Kidney capillary endothelial cell (primary cell): Measurements from ENCODE around the gene SLC9C1.
"Not testable (repeated sequence)": the region's sequence is repeated elsewhere in the genome, so short reads cannot be mapped to it uniquely, and the experiment has no call there.

Experiments used
- DNase-seq: peaks from one replicate; pipeline ENCODE4 v3.0.0-alpha.2; 2018; ENCODE audit warnings: low spot score

Gene SLC9C1

DNA sequence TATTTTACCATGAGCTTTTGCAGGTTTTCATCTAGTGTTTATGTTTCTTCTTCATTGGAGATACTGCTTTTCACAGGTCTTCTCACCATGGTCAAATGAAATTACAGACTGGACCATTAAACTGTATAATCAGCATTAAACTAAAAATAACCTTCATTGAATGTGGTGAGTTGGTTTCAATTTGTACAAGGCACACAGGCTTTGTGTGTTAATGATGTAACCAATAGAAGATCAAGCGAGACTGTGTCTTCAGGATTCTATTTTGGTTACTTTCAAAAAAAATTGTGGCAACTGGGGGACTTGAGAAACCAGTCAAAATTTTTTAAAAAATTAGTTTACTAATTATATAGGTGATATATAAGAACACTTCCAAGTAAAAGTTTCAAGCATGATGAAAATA is 106.7 kb downstream of the SLC9C1 start:
- DNase-seq: no peak

DNA sequence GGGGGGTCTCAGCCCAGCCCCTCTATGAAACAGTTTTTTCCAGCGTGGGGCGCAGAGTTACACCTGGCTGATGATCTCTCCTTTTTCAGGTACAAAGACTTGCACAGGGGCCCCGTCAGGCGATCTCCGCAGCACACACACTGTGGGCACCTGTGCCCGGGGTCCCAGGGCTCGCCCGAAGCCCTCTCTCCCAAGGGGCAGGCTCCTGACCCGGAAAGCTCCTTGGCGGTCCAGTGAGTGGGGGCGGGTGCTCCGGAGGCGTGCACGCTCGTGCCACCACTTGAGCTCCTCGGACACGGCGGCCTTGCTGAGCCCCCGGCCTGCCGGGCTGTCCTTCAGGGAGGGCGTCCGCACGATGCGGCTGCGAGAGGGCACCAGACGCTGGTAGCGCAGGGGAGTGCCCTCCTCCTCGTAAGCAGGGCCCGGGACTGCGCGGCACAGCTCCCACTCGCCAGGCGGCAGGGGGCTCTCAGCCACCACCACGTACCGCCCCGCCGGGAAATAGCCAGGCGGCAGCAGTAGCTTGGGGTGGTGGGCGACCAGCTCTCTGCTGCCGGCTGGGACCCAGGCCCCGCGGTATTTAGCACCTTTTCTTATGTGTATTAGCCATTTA is 108.5 kb downstream of the SLC9C1 start:
- not testable (repeated sequence) for DNase-seq

GRCh38 chr3:112175646-112176045 is 118.4 kb downstream of the SLC9C1 start:
- no peak for DNase-seq

- DNase-seq: no peak
Observed at GRCh38 chr3:112175037-112175436, 119.0 kb downstream of the SLC9C1 start.

DNA sequence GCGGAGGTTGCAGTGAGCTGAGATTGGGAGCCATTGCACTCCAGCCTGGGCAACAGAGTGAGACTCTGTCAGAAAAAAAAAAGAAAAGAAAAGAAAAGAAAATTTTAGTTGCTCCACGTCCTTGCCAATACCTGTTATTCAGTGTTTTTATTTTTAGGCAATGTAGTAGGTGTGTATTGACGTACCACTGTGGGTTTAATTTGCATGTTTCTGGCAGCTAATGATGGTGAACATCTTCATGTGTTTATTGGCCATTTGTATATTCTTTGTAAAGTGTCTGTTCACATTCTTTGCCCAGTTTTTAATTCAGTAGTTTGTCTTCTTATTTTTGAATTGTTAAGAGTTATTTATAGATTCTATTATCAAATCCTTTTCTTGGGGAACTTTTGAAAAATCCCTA is 122.9 kb downstream of the SLC9C1 start:
- no peak for DNase-seq

DNA sequence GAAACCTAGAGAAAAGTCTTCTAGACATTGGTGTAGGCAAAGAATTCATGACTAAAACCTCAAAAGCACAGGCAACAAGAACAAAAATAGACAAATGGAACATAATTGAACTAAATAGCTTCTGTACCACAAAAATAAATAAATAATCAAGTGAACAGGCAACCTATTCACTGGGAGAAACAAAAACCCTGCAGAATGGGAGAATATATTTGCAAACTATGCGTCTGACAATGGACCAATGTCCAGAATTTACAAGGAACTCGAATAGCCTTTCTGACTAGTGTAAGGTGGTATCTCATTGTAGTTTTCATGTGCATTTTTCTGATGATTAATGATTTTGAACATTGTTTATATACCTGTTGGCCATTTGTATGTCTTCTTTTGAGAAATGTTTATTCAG is 124.0 kb downstream of the SLC9C1 start:
- no peak for DNase-seq

- DNase-seq: no peak
Observed at GRCh38 chr3:112167758-112168157, 126.3 kb downstream of the SLC9C1 start.

DNA sequence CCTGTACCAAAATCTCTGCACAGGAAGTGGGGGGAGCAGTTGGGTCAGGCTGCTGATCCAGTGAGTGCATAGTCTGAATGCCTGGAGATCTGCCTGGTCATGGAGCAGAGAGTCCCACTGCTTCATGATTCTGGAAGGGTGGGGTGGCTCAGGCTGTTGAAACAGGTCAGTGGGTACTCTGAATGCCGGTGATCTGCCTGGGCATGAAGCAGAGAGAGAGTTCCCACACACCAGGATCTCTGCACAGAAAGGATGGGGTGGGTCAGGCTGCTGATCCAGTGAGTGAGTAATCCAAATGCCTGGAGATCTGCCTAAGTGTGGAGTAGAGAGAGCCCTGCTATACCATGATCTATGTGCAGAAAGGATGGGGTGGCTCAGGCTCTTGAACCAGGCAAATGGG is 144.9 kb downstream of the SLC9C1 start:
- no peak for DNase-seq

GRCh38 chr3:112143689-112144088 is 150.3 kb downstream of the SLC9C1 start:
- DNase-seq: no peak

DNA sequence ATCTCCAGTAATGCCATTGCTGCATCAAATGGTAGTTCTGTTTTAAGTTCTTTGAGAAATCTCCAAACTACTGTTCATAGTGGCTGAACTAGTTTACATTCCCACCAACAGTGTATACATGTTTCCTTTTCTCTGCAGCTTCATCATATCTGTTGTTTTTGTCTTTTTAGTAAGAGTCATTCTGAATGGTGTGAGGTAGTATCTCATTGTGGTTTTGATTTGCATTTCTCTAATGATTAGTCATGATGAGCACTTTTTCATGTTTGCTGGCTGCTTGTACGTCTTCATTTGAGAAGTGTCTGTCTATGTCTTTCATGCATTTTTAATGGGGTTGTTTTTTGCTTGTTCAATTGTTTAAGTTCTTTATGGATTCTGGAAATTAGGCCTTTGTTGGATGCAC is 150.8 kb downstream of the SLC9C1 start:
- DNase-seq: no peak

GRCh38 chr3:112141293-112141692 is 152.7 kb downstream of the SLC9C1 start:
- DNase-seq: no peak

GRCh38 chr3:112140584-112140983 is 153.4 kb downstream of the SLC9C1 start:
- no peak for DNase-seq

GRCh38 chr3:112138219-112138969 is 155.6 kb downstream of the SLC9C1 start:
- DNase-seq: no peak

DNA sequence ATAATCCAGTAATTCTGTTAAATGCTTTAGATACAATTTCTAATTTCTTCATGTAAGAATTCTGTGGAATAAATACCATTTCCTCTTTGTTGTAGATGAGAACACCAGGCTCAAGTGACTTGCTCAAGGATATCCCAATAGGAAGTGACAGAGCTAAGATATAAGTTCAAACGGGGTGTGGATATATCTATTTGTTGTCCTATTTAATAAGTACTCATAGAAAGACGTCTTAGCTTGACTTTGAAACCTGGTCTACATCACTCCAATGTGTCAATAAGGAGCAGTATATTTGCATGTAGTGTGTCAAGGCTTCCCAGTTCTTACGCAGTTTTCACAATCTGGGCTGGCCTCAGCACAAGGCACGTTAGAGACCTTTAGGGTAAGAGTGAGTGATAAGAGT is 156.2 kb downstream of the SLC9C1 start:
- no peak for DNase-seq

DNA sequence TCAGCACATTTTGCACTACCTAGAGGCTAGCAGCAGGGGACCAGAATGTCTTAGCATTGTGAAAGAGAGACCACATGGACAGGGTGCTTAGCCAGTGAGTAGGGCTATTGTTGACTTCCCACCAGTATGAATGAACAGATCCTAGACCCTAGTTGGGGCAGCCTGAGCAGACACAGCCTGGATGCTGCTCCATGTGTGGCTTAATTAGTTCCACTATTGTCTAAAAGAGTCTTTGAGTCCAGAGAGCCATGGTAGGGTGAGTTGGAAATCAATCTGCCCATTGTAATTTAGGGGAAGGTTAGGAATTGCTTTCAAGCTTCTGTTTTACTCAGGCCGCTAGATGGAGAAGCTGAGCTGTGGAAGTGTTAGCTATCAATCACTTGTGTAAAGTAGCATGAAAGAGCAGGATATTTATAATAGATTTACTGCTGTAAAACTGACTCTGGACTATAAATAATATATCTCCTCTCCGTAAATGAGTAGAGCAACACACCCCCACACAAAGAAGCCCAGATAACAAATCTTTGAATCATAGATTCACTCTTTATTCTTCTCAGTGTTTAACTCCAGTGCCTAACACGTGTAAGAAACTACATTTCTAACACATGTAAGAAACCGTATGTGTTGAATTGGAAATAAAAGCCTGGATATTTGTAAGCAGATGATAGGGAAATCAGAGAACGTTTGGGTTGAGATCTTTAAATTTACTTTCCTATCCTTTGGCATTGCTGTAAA is 156.9 kb downstream of the SLC9C1 start:
- peak; percentile 28 for DNase-seq

DNA sequence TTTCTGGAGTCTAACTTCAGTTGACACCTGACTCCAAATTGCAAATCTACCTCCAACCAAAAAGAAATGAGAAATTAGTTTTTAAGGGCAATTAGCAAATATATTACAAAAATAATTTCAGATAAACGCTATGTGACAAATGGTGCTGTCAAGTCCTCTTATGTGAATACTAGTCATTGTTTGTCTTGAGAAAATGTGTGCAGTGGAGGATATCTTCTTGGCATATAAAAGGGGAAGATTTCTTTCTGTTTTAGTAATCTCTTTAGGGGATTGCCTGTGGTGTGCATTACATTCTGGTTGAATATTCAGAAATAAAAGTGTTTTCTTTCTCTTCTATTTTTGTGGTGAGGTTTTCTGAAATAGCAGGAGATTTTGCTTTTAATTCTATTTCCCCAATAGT is 158.0 kb downstream of the SLC9C1 start:
- no peak for DNase-seq

DNA sequence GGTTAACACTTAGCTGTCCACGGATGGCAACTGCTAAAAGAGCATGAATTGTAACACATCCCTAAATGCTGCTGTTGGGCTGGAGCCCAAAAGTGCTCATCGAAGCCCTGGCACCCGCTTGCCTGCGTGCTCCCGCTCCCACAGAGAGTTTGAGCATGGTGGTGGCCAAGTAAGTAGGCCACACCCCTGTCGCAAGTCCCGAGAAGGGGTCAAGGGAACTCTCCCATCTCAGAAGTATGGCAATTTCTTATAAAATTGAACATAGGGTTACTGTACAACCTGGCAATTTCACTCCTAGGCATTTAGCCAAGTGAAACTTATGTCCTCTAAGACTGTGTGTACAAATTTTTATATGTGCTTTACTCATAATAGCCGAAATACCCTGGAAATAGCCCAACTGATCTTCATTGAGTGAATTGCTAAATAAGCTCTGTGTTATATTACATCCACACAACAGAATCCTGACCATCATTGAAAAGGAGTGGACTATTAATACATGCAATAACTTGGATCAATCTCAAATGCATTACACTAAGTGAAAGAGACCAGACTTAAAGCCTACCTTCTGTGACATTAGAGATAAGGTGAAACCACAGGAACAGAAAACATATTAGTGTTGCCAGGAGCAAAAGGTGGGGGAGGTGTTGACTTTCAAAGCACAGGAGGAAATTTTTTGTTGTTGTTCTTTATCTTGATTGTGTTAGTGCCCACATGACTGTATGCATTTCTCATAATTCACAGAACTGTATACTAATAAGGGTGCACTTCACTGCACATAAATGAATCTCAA is 159.5 kb downstream of the SLC9C1 start:
- DNase-seq: no peak

- no peak for DNase-seq
Observed at GRCh38 chr3:112133626-112134334, 160.2 kb downstream of the SLC9C1 start.

- no peak for DNase-seq
Observed at GRCh38 chr3:112132975-112133448, 161.0 kb downstream of the SLC9C1 start, which contains the start of gene GCSAM. Gene GCSAM (minus strand): TSS chr3:112133248. CDS start chr3:112133120, 128 bp downstream.

GRCh38 chr3:112132554-112132953 is 161.5 kb downstream of the SLC9C1 start:
- no peak for DNase-seq

GRCh38 chr3:112132088-112132487 is 161.9 kb downstream of the SLC9C1 start:
- DNase-seq: no peak
